ENCODE results near the gene FAAP20. TPM values are rescaled to one million over a fixed set of nuclear protein-coding genes. Genes with fewer than 3 reads are reported as not detected.

FAAP20 gene
- total and polyA plus RNA-seq, 2 experiments from 2014 or later = 34.5 to 122 TPM

GRCh38 chr1:2213576-2214505 is 19.3 kb upstream of the FAAP20 start:
- peak; percentile 95 for DNase-seq
- no peaks in the 10 kb centered on the region for H4K20me1 ChIP-seq (ENCODE audit: insufficient read depth)
- peak overlapping the region; percentile 92 for H3K9ac ChIP-seq
- H3K79me2 ChIP-seq (ENCODE audit: insufficient read depth) = no peaks in the 10 kb centered on the region
- peak overlapping the region; percentile 74 for H2AFZ ChIP-seq
- H3K27me3 ChIP-seq (replicated peaks; ENCODE audit: insufficient read depth) = no peaks in the 10 kb centered on the region
- H3K4me1 ChIP-seq (ENCODE audit: insufficient read depth) = peaks cover 31% of the 10 kb centered on the region
- no peaks in the 10 kb centered on the region for H3K36me3 ChIP-seq (ENCODE audit: low read depth)
- H3K4me3 ChIP-seq = peak overlapping the region; percentile 55
- no peaks in the 10 kb centered on the region for H3K9me3 ChIP-seq (ENCODE audit: low read depth)
- TF ChIP-seq EZH2phosphoT487 (IDR thresholded peaks at IDR 0.05; ENCODE audit: insufficient read depth, low read depth) (no peak), EZH2 (IDR thresholded peaks at IDR 0.05; ENCODE audit: insufficient read depth, poor library complexity, severe bottlenecking) (no peak)
- no peaks in the 10 kb centered on the region for H3K9me2 ChIP-seq (ENCODE audit: insufficient read depth)
- in situ Hi-C loops (cut with MboI) = no loop called here
- H3F3A ChIP-seq (ENCODE audit: insufficient read depth) = peaks cover 20% of the 10 kb centered on the region; the same call in 1 of the 2 replicates
- H3K4me2 ChIP-seq (ENCODE audit: unreplicated experiment) = peak overlapping the region; percentile 79
- 7 to 10% methylated on average over 17 to 24 of the region's 32 CpGs for WGBS, 2 experiments (ENCODE audit: low coverage in 1 of 2, low lambda C conversion rate in 2 of 2, missing lambda C conversion rate in 2 of 2)
- peak overlapping the region; percentile 96 for H3K27ac ChIP-seq

GRCh38 chr1:2212532-2213491 is 18.2 kb upstream of the FAAP20 start:
- Histone ChIP-seq H3K36me3 (ENCODE audit: low read depth) (no peaks in the 10 kb centered on the region), H2AFZ (peak overlapping the region; percentile 74; the same call in 1 of the 2 replicates), H3K9ac (peak overlapping the region; percentile 92), H3K4me3 (peak overlapping the region; percentile 55), H4K20me1 (ENCODE audit: insufficient read depth) (no peaks in the 10 kb centered on the region), H3K4me1 (ENCODE audit: insufficient read depth) (peaks cover 39% of the 10 kb centered on the region), H3K79me2 (ENCODE audit: insufficient read depth) (no peaks in the 10 kb centered on the region), H3K4me2 (ENCODE audit: unreplicated experiment) (peak overlapping the region; percentile 79), H3K9me2 (ENCODE audit: insufficient read depth) (no peaks in the 10 kb centered on the region), H3K9me3 (ENCODE audit: low read depth) (no peaks in the 10 kb centered on the region), H3F3A (ENCODE audit: insufficient read depth) (peaks cover 18% of the 10 kb centered on the region; the same call in 1 of the 2 replicates), H3K27ac (peak overlapping the region; percentile 96), H3K27me3 (replicated peaks; ENCODE audit: insufficient read depth) (no peaks in the 10 kb centered on the region)
- peak; percentile 99 for DNase-seq
- in situ Hi-C loops (cut with MboI) = no loop called here
- WGBS, 2 experiments (ENCODE audit: low coverage in 1 of 2, low lambda C conversion rate in 2 of 2, missing lambda C conversion rate in 2 of 2) = 1 to 2% methylated on average over 36 to 49 of the region's 49 CpGs
- TF ChIP-seq EZH2 (IDR thresholded peaks at IDR 0.05; ENCODE audit: insufficient read depth, poor library complexity, severe bottlenecking) (no peak), EZH2phosphoT487 (IDR thresholded peaks at IDR 0.05; ENCODE audit: insufficient read depth, low read depth) (no peak)

GRCh38 chr1:2212274-2212531 is 17.6 kb upstream of the FAAP20 start:
- Histone ChIP-seq H3K4me2 (ENCODE audit: unreplicated experiment) (peak overlapping the region; percentile 65), H3K9me2 (ENCODE audit: insufficient read depth) (no peaks in the 10 kb centered on the region), H3K36me3 (ENCODE audit: low read depth) (no peaks in the 10 kb centered on the region), H3K27me3 (replicated peaks; ENCODE audit: insufficient read depth) (no peaks in the 10 kb centered on the region), H3K4me1 (ENCODE audit: insufficient read depth) (peaks cover 43% of the 10 kb centered on the region), H3K4me3 (peak overlapping the region; percentile 43), H3K9ac (peak overlapping the region; percentile 92), H3K9me3 (ENCODE audit: low read depth) (no peaks in the 10 kb centered on the region), H3K79me2 (ENCODE audit: insufficient read depth) (no peaks in the 10 kb centered on the region), H3K27ac (peak overlapping the region; percentile 96), H2AFZ (peak overlapping the region; percentile 55; the same call in 1 of the 2 replicates), H4K20me1 (ENCODE audit: insufficient read depth) (no peaks in the 10 kb centered on the region), H3F3A (ENCODE audit: insufficient read depth) (peaks cover 21% of the 10 kb centered on the region; the same call in 1 of the 2 replicates)
- in situ Hi-C loops (cut with MboI) = no loop called here
- TF ChIP-seq EZH2phosphoT487 (IDR thresholded peaks at IDR 0.05; ENCODE audit: insufficient read depth, low read depth) (no peak), EZH2 (IDR thresholded peaks at IDR 0.05; ENCODE audit: insufficient read depth, poor library complexity, severe bottlenecking) (no peak)
- 12 to 24% methylated on average over 5 to 10 of the region's 10 CpGs for WGBS, 2 experiments (ENCODE audit: low coverage in 1 of 2, low lambda C conversion rate in 2 of 2, missing lambda C conversion rate in 2 of 2)
- no peak for DNase-seq

GRCh38 chr1:2210786-2211185 is 16.2 kb upstream of the FAAP20 start:
- Histone ChIP-seq H3K4me2 (ENCODE audit: unreplicated experiment) (no peak overlapping the region), H3K27ac (no peak overlapping the region), H2AFZ (no peak overlapping the region), H3K9ac (no peak overlapping the region), H3K4me3 (no peak overlapping the region), H3K9me3 (ENCODE audit: low read depth) (no peaks in the 10 kb centered on the region), H4K20me1 (ENCODE audit: insufficient read depth) (no peaks in the 10 kb centered on the region), H3K79me2 (ENCODE audit: insufficient read depth) (peaks cover 5% of the 10 kb centered on the region; the same call in 1 of the 2 replicates), H3K9me2 (ENCODE audit: insufficient read depth) (no peaks in the 10 kb centered on the region), H3K27me3 (replicated peaks; ENCODE audit: insufficient read depth) (no peaks in the 10 kb centered on the region), H3K36me3 (ENCODE audit: low read depth) (no peaks in the 10 kb centered on the region), H3F3A (ENCODE audit: insufficient read depth) (peaks cover 27% of the 10 kb centered on the region; the same call in 1 of the 2 replicates), H3K4me1 (ENCODE audit: insufficient read depth) (peaks cover 49% of the 10 kb centered on the region)
- DNase-seq = no peak
- no peak for TF ChIP-seq EZH2phosphoT487 (IDR thresholded peaks at IDR 0.05; ENCODE audit: insufficient read depth, low read depth)
- WGBS, 2 experiments (ENCODE audit: low coverage in 1 of 2, low lambda C conversion rate in 2 of 2, missing lambda C conversion rate in 2 of 2) = 86 to 94% methylated on average over 12 to 13 of the region's 13 CpGs
- in situ Hi-C loops (cut with MboI) = no loop called here
